Measurements from ENCODE around the gene TRAPPC12.

DNA sequence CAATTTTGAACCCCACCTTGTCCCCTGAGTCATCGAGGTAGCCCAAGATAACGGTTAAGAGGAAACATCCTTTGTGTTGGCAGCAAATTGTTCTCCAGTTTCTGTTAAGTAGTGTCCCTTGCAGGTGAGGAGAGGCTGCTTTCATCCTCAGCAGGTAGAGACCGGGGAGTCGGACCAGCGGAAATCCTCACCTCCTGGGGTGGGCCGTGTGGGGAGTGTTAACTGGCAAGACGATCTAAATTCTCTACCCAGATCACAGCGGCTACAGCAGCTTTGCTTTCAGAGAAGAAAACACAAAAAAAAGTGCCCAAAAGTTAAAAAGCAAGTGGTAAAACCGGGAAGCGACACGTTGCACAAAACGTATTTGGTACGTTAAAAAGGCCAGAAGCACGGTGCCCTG, 76.6 kb downstream of the TRAPPC12 start:
- no peak for TF ChIP-seq EP300 (IDR thresholded peaks at IDR 0.05)
- TF ChIP-seq, protein P1, sequence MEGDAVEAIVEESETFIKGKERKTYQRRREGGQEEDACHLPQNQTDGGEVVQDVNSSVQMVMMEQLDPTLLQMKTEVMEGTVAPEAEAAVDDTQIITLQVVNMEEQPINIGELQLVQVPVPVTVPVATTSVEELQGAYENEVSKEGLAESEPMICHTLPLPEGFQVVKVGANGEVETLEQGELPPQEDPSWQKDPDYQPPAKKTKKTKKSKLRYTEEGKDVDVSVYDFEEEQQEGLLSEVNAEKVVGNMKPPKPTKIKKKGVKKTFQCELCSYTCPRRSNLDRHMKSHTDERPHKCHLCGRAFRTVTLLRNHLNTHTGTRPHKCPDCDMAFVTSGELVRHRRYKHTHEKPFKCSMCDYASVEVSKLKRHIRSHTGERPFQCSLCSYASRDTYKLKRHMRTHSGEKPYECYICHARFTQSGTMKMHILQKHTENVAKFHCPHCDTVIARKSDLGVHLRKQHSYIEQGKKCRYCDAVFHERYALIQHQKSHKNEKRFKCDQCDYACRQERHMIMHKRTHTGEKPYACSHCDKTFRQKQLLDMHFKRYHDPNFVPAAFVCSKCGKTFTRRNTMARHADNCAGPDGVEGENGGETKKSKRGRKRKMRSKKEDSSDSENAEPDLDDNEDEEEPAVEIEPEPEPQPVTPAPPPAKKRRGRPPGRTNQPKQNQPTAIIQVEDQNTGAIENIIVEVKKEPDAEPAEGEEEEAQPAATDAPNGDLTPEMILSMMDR (IDR thresholded peaks at IDR 0.05), result no peak
